ENCODE data around the gene USP10.
A peak's percentile ranks its signal among the peaks of the same experiment; 100 is the strongest.
"Not testable (repeated sequence)": the region's sequence is repeated elsewhere in the genome, so short reads cannot be mapped to it uniquely, and the experiment has no call there.

The USP10 gene

DNA sequence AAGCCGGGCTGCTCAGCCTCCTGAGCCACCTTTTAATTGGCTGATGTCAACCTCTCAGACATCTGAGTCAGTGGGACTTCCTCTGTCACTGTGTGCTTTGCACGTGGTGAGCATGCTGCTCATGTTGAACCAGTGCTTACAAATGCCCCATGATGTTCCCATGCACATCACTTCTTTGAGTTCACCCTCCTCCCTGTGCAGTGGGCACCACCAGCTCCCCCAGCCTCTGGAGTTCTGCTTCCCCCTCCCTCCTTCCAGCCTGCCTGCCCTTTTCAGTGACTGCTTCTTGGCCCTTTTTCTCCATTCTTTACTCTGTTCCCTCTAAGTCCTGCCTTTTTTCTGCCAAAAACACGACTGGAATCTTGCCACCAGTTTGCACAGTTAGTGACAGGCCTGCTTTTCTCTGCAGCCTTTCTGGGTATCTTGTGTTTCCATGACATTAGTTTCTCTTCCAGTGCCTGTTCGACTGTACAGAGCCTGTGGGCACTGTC lies 41.6 kb downstream of the USP10 start:
- peaks cover 70 to 85% (median 79%) of the 10 kb centered on the region in 10 experiments for H3K4me1 ChIP-seq
- TF ChIP-seq Cebpa-rat (IDR thresholded peaks at IDR 0.05), result no peak
- no peaks in the 10 kb centered on the region for H3K27me3 ChIP-seq
- H3K9ac ChIP-seq, result peak overlapping the region in 1 of 11 experiments; percentile 7; a peak in 1 of 22 replicates
- H3K4me3 ChIP-seq, result no peak overlapping the region
- H4K20me1 ChIP-seq, result peaks cover 79 to 100% (median 100%) of the 10 kb centered on the region in 11 experiments
- H3K27ac ChIP-seq, result peak overlapping the region in 8 of 11 experiments; percentile 18 to 68 (median 28); a peak in 6 of 22 replicates
- peaks cover 0 to 11% (median 0%) of the 10 kb centered on the region in 11 experiments; a peak in 4 of 22 replicates for H3K9me3 ChIP-seq (replicated peaks in 1 of 11)
- H3K4me2 ChIP-seq, result peak overlapping the region; percentile 50 to 77 (median 62); a peak in 21 of 22 replicates
- peaks cover 39 to 86% (median 60%) of the 10 kb centered on the region in 11 experiments for H3K36me3 ChIP-seq

DNA sequence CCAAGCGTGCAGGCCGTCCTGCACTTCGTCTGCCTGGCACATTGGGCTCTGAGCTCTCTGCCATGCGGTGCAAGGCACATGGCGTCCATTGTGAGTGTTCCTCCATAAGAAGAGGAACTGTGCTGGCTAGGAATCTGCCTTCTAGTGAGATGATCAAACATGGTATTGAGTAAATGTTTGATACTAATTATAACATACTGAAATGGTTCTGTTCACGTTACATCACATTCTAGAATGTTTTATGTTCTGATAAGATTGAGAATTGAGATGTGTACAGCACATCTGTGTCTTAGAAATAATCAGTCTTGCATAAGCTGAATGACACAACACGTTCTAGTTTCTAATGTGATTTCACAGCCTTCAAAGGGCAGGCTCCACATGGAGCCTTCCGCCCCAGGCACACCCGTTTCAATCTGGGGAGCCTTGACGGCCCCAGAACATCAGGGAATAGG lies 42.9 kb downstream of the USP10 start:
- peaks cover 58 to 72% (median 66%) of the 10 kb centered on the region in 10 experiments for H3K4me1 ChIP-seq
- peak overlapping the region in 9 of 11 experiments; percentile 38 to 69 (median 61); a peak in 18 of 22 replicates for H3K27ac ChIP-seq
- peaks cover 0 to 11% (median 0%) of the 10 kb centered on the region in 11 experiments; a peak in 4 of 22 replicates for H3K9me3 ChIP-seq (replicated peaks in 1 of 11)
- peak in 4 of 11 experiments; percentile 29 to 34 (median 31); a peak in 4 of 22 replicates for TF ChIP-seq Cebpa-rat (IDR thresholded peaks at IDR 0.05)
- no peak overlapping the region for H3K4me3 ChIP-seq
- peaks cover 72 to 100% (median 99%) of the 10 kb centered on the region in 11 experiments for H4K20me1 ChIP-seq
- H3K9ac ChIP-seq, result peak overlapping the region in 6 of 11 experiments; percentile 15 to 52 (median 26); a peak in 6 of 22 replicates
- H3K36me3 ChIP-seq, result peaks cover 46 to 86% (median 66%) of the 10 kb centered on the region in 11 experiments
- no peaks in the 10 kb centered on the region for H3K27me3 ChIP-seq
- peak overlapping the region; percentile 50 to 77 (median 62) for H3K4me2 ChIP-seq

DNA sequence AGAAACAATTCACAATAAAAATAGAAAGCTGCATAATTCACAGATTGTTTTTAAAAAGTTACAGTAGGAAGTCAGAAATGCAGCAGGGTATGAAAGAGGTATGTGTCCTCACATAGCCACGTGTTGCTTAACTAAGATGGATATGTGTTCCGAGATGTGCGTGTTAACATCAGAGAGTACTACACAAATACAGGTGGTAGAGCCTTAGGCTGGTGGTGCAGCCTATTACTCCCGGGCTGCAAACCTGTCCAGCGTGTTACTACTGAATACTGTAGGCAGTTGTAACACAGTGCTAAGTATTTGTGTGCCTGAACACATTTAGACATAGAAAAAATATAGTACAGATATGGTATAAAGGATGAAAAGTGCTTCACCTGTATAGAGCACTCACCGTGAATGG lies 46.4 kb downstream of the USP10 start:
- Histone ChIP-seq H4K20me1 (peaks cover 37 to 100% (median 98%) of the 10 kb centered on the region in 11 experiments; a peak in 21 of 22 replicates), H3K36me3 (peaks cover 37 to 84% (median 65%) of the 10 kb centered on the region in 11 experiments)

DNA sequence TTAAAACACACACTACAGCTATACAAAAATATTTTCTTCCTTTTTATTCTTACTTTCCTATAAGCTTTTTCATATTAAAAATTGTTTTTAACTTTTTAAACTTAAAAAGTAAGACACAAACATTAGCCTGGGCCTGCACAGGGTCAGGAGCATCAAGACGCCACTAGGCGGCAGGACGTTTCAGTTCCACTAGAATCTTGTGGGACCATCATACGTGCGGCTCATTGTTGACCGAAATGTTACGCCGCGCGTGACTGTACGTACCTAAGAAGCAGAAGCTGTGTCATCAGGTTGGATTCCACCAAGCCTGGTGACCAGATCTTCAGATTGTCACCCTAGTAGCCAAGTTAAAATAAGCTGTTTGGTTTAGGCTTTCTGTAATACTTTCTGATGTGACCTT lies 47.1 kb downstream of the USP10 start:
- no peak overlapping the region for H3K9ac ChIP-seq
- no peaks in the 10 kb centered on the region for H3K27me3 ChIP-seq
- H3K4me2 ChIP-seq, result no peak overlapping the region
- peaks cover 30 to 78% (median 58%) of the 10 kb centered on the region in 11 experiments for H3K36me3 ChIP-seq
- H3K27ac ChIP-seq, result no peak overlapping the region
- H3K4me1 ChIP-seq, result peaks cover 46 to 65% (median 58%) of the 10 kb centered on the region in 10 experiments
- H3K4me3 ChIP-seq, result no peak overlapping the region
- TF ChIP-seq Cebpa-rat (IDR thresholded peaks at IDR 0.05), result no peak
- no peaks in the 10 kb centered on the region for H3K9me3 ChIP-seq (replicated peaks in 1 of 11)
- H4K20me1 ChIP-seq, result peaks cover 30 to 100% (median 98%) of the 10 kb centered on the region in 11 experiments; a peak in 21 of 22 replicates

More for the DNA sequence above, 46.4 kb downstream of the USP10 start:
- Histone ChIP-seq H3K4me1 (peaks cover 46 to 65% (median 58%) of the 10 kb centered on the region in 10 experiments), H3K9ac (no peak overlapping the region), H3K9me3 (replicated peaks in 1 of 11) (peaks cover 0 to 6% (median 0%) of the 10 kb centered on the region in 11 experiments; a peak in 4 of 22 replicates), H3K27me3 (no peaks in the 10 kb centered on the region), H3K4me2 (no peak overlapping the region), H3K4me3 (no peak overlapping the region), H3K27ac (no peak overlapping the region)
- TF ChIP-seq Cebpa-rat (IDR thresholded peaks at IDR 0.05), result no peak

DNA sequence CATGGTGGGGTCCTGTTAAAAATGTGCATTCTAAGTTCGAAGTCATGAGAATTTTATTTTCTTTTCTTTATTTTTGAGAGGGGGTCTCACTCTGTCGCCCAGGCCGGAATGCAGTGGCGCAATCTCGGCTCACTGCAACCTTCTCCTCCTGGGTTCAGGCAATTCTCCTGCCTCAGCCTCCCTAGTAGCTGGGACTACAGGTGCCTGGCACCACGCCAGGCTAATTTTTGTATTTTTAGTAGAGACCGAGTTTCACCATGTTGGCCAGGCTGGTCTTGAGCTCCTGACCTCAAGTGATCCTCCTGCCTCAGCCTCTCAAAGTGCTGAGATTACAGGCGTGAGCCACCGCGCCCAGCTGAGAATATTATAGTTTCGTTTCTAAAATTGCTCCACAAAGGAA lies 48.4 kb downstream of the USP10 start:
- not testable (repeated sequence) for H3K9ac ChIP-seq; H3K9me3 ChIP-seq (replicated peaks in 1 of 11); H3K27ac ChIP-seq; H3K27me3 ChIP-seq; H3K4me3 ChIP-seq
- Histone ChIP-seq H3K4me1 (peaks cover 46 to 65% (median 58%) of the 10 kb centered on the region in 10 experiments), H3K36me3 (peaks cover 27 to 64% (median 46%) of the 10 kb centered on the region in 11 experiments), H4K20me1 (peaks cover 30 to 100% (median 98%) of the 10 kb centered on the region in 11 experiments; a peak in 21 of 22 replicates), H3K4me2 (0 out of 22 replicates have a peak overlapping the region, but pooled peaks of 1 of the 11 experiments have one; percentile 19)

DNA sequence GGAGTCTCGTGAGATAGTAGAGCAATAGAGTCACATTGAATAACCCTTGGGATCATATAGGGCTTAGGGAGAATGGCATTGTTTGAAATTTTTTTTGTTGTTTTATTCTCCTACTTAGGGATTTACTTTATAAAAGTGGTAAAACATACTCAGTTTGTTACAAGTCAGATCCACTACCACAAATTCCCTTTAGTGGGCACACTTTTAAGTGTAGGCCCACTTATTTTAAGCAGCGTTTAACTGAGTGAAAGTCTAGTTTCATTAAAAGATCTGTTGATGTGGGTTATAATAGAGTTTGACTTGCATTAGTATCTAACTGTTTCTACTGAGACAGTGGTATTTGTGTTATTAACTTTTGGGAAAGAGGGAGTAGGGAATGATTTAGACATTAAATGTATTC lies 49.3 kb downstream of the USP10 start:
- Histone ChIP-seq H3K27ac (no peak overlapping the region), H3K4me1 (peaks cover 47 to 65% (median 58%) of the 10 kb centered on the region in 10 experiments), H3K9ac (no peak overlapping the region), H3K4me3 (no peak overlapping the region), H3K4me2 (peak overlapping the region in 3 of 11 experiments; percentile 71 to 78 (median 77); a peak in 3 of 22 replicates), H3K36me3 (peaks cover 27 to 62% (median 47%) of the 10 kb centered on the region in 11 experiments), H3K27me3 (no peaks in the 10 kb centered on the region), H3K9me3 (replicated peaks in 1 of 11) (no peaks in the 10 kb centered on the region), H4K20me1 (peaks cover 34 to 100% (median 98%) of the 10 kb centered on the region in 11 experiments)
- no peak for TF ChIP-seq Cebpa-rat (IDR thresholded peaks at IDR 0.05)

DNA sequence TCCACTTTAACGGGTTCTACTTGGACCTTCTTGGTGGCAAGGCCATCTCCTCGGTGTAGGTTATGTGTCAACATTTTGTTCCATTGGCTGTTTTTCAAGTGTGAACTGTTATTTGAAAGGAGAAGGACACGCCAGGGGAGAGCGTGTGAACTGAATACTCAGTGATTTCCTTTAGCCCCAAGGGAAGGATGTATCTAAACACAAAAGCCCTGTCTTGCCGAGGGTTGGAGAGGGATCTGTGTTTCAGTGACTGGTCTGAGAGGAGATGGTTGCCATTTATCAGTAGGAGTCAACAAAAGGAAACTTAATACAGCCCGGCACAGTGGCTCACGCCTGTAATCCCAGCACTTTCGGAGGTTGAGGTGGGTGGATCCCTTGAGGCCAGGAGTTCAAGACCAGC lies 50.0 kb downstream of the USP10 start:
- Histone ChIP-seq H3K4me2 (peak overlapping the region; percentile 65 to 83 (median 76)), H3K36me3 (peaks cover 23 to 58% (median 43%) of the 10 kb centered on the region in 11 experiments), H3K27me3 (no peaks in the 10 kb centered on the region), H3K27ac (peak overlapping the region in 2 of 11 experiments; percentile 1 to 21; a peak in 3 of 22 replicates), H3K9ac (no peak overlapping the region), H3K9me3 (replicated peaks in 1 of 11) (no peaks in the 10 kb centered on the region), H4K20me1 (peaks cover 34 to 100% (median 98%) of the 10 kb centered on the region in 11 experiments), H3K4me1 (peaks cover 53 to 66% (median 60%) of the 10 kb centered on the region in 10 experiments), H3K4me3 (no peak overlapping the region)
- TF ChIP-seq Cebpa-rat (IDR thresholded peaks at IDR 0.05), result no peak

DNA sequence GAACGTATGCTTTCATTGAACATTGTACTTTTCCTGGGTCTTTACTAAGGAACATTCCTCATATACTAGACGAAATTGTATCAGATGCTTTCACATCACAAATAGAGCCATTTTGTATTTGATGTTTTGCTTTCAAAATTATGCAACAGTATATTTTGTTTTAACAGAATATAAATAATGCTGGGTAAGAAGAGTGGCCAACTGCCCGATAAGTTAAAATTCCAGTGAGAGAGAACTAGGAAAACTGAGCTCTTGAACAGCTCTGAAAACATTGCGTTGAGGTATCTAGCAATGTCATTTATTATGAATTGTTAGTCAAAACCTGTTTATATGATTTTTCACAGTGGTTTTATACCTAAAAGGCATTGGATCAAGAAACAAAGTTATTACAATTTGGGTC lies 50.8 kb downstream of the USP10 start:
- Histone ChIP-seq H4K20me1 (peaks cover 35 to 100% (median 98%) of the 10 kb centered on the region in 11 experiments), H3K4me1 (peaks cover 60 to 73% (median 67%) of the 10 kb centered on the region in 10 experiments), H3K4me2 (peak overlapping the region; percentile 65 to 83 (median 76)), H3K9me3 (replicated peaks in 1 of 11) (no peaks in the 10 kb centered on the region), H3K4me3 (no peak overlapping the region), H3K9ac (no peak overlapping the region), H3K36me3 (peaks cover 15 to 58% (median 43%) of the 10 kb centered on the region in 11 experiments), H3K27ac (peak overlapping the region in 2 of 11 experiments; percentile 54 to 60; a peak in 3 of 22 replicates), H3K27me3 (no peaks in the 10 kb centered on the region)
- no peak for TF ChIP-seq Cebpa-rat (IDR thresholded peaks at IDR 0.05)

DNA sequence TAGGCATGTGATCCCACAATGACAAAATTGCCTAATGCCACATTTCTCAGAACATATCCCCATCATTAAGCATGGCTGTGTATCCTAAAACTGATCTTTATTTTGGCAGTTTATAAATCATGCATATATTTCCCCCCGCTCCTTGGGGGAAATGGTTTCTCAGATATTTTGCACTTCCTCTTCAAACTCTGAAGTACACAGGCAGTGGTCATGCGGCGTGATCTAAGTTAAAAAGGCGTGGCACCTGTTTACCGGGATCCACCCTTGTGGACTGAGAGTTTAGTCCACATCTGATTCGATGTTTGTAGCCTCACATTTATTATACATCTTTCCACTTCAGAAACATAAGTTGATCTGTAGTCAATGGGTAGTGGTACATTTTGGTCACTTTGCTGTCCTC lies 51.4 kb downstream of the USP10 start:
- TF ChIP-seq Cebpa-rat (IDR thresholded peaks at IDR 0.05), result no peak
- Histone ChIP-seq H3K9me3 (replicated peaks in 1 of 11) (no peaks in the 10 kb centered on the region), H3K36me3 (peaks cover 9 to 58% (median 41%) of the 10 kb centered on the region in 11 experiments), H3K27ac (peak overlapping the region in 5 of 11 experiments; percentile 13 to 60 (median 51); a peak in 8 of 22 replicates), H3K4me1 (peaks cover 60 to 73% (median 67%) of the 10 kb centered on the region in 10 experiments), H3K4me2 (peak overlapping the region; percentile 65 to 83 (median 76)), H3K27me3 (no peaks in the 10 kb centered on the region), H3K9ac (no peak overlapping the region), H4K20me1 (peaks cover 41 to 100% (median 99%) of the 10 kb centered on the region in 11 experiments), H3K4me3 (no peak overlapping the region)

Data from BLaER1 treated with 17β-estradiol and CSF1 and Interleukin-3, amounts not matched to agents 10 nM and 100 nM (cell line).